ENCODE data around the gene CNST.

- TF ChIP-seq CTCF (IDR thresholded peaks at IDR 0.05) (no peak), EZH2phosphoT487 (IDR thresholded peaks at IDR 0.05) (no peak), EZH2 (IDR thresholded peaks at IDR 0.05) (no peak)
Measured at GRCh38 chr1:246681900-246682895, 115.9 kb downstream of the CNST start.

All from neural progenitor cell (in vitro differentiated cells).